Activated CD4-positive, alpha-beta T cell treated with anti-CD3 and anti-CD28 coated beads, Interleukin-2, amount 50 U/mL, for 16 hours (primary cell): ENCODE results near the gene SH3PXD2B.
A peak's percentile ranks its signal among the peaks of the same experiment; 100 is the strongest.
"Not testable (repeated sequence)": the region's sequence is repeated elsewhere in the genome, so short reads cannot be mapped to it uniquely, and the experiment has no call there.

Source experiments
- DNase-seq: peaks from one replicate; pipeline ENCODE4 v3.0.0-alpha.2; 2020

The SH3PXD2B gene

GRCh38 chr5:172485511-172486202, 31.3 kb upstream of the SH3PXD2B start:
- DNase-seq: no peak

DNA sequence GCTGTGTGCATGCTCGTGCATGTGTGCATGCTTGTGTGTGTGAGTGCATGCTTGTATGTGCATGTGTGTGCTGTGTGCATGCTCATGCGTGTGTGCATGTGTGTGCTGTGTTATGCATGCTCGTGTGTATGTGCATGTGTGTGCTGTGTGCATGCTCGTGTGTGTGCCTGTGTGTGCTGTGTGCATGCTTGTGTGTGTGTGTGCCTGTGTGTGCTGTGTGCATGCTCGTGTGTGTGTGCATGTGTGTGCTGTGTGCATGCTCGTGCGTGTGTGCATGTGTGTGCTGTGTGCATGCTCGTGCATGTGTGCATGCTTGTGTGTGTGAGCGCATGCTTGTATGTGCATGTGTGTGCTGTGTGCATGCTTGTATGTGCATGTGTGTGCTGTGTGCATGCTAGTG, 30.3 kb upstream of the SH3PXD2B start:
- DNase-seq: no peak

GRCh38 chr5:172482156-172483020, 28.1 kb upstream of the SH3PXD2B start:
- no peak for DNase-seq

DNA sequence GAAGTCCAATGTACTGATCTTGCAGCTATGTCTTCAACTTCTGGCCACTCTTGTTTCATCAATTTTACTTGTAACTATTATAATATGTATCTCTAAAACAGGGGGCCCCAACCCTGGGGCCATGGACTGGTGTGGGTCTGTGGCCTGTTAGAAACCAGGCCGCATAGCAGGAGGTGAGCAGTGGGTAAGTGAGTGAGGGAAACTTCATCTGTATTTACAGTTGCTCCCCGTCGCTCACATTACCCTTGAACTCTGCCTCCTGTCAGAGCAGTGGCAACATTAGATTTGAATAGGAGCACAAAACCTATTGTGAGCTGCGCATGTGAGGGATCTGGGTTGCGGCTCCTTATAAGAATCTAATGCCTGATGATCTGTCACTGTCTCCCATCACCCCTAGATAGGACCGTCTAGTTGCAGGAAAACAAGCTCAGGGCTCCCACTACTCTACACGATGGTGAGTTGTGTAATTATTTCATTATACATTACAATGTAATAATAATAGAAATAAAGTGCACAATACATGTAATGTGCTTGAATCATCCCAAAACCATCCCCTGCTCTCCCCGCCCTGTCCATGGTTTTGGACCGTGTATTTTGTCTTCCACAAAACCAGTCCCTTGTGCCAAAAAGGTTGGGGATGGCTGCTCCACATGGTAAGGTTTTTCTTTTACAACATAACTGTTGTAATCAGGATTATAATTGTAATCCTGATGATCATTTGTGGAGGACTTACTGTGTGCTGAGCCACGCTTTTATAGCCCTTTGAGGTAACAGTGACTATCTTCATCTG, 26.9 kb upstream of the SH3PXD2B start:
- no peak for DNase-seq

GRCh38 chr5:172479784-172480115, 25.4 kb upstream of the SH3PXD2B start:
- DNase-seq: no peak

DNA sequence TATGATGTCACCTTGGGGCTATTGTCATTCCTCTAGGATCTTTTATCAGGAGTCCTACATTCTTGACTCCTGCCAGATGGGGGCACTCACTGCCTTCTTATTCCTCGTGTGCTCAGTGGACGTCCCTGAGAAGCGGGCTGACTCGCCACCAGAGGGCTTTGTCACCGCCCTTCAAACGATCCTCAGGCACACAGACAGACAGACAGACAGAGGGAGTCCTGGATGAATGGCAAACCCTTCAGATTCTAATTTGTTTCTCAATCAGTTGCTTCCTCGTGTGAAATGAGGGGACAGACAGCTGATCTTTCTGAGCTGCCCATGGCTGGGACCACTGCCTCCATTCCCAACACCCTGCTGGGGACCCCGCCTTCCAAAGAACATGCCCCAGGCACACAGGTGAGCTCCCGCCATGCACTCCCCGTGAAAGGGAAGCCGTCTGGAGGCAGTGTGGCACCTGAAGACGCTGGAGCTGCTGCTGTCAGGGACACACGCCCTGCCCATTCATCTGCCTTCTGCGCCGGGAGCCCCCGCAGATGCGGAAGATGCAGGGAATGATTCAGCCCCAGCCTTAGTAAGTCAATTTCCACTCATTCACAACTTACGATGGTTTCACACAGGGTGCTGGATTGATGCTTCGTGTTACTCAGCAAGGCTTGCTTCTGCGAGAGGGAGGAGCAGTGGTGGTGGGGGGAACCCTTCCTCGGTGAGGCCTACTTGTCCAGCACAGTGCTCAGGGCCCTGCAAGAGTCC, 24.9 kb upstream of the SH3PXD2B start:
- peak; percentile 76 for DNase-seq

- not testable (repeated sequence) for DNase-seq
Observed at GRCh38 chr5:172478695-172479033, 24.3 kb upstream of the SH3PXD2B start.

GRCh38 chr5:172478256-172478655, 23.9 kb upstream of the SH3PXD2B start:
- no peak for DNase-seq

- no peak for DNase-seq
Observed at GRCh38 chr5:172477466-172477865, 23.1 kb upstream of the SH3PXD2B start.

GRCh38 chr5:172474293-172474692, 20.0 kb upstream of the SH3PXD2B start:
- no peak for DNase-seq

DNA sequence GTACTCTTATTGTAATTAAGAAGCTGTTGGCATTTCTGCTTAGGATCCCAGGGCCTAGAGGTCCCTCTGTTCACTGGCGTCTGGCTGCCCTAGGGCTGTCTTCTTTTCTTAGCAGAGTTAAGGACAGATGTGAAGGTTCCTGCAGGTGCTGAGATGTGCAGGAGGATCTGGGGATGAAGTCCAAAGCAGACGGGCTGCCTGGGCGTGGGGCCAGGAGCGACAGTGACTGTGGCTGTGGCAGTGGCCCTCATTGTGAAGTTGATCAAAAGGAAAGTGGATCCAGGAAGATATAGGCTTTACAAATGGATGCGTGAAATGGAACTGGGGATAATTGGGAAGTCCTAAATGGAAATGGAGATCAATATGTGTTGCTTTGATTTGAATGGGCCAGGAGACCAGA, 19.1 kb upstream of the SH3PXD2B start:
- no peak for DNase-seq

DNA sequence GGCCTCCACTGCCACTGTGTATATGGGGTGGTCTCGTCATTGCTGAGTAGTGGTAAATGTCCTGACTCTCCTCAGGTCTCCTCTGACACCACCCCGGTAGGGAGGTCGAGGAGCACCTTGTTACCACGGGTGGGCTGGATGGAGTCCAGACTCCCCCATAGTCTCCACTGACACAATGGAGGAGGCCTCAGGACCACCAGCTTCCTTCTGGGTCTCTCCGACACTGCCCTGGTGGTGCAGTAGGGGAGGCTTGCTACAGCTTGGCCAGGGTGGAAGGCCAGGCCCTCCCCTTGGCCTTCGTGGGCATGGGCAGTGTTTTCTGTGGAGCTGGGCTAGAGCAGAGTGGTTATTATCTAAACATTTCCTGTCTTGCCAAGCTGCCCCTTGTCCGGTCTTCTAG, 15.4 kb upstream of the SH3PXD2B start:
- no peak for DNase-seq

DNA sequence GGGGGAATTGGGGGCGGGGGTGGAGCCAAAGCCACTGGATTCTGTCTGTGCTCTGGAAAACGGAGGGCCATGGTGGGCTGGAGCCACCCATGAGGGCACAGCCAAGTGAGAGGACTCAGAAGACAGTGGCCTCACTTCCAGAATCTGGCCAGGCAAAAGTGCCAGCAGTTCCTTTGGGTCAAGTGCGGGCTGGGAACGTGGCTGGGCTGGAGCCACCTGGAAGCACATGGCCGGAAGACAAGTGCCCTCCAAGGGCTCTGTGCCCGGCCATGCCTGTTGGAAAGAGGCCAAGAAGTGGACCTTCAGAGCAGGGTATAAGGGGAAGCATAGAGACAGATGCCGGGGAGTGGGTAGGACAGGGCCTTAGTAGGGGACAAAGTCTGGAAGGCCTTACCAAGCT, 11.7 kb upstream of the SH3PXD2B start:
- no peak for DNase-seq

GRCh38 chr5:172463031-172463430, 8.7 kb upstream of the SH3PXD2B start:
- no peak for DNase-seq

DNA sequence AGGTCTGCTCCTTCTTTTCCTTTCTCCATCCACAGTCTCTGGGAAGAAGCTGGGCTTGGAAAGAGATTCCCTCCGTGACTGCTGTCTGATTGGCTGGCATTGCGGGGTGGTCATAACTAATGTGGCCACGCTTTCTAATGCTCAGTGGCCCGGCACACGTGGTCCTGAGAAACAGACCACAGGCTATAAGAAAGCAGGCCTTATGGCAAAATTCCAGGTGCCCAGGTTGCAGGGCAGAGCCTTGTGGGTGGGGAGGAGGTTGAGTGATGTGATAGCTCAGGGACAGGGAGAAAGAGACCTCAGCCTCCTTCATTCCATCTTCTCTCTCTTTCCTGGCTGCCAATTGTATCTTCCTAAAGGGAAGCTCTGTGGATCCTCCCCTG, 5.4 kb upstream of the SH3PXD2B start:
- no peak for DNase-seq

DNA sequence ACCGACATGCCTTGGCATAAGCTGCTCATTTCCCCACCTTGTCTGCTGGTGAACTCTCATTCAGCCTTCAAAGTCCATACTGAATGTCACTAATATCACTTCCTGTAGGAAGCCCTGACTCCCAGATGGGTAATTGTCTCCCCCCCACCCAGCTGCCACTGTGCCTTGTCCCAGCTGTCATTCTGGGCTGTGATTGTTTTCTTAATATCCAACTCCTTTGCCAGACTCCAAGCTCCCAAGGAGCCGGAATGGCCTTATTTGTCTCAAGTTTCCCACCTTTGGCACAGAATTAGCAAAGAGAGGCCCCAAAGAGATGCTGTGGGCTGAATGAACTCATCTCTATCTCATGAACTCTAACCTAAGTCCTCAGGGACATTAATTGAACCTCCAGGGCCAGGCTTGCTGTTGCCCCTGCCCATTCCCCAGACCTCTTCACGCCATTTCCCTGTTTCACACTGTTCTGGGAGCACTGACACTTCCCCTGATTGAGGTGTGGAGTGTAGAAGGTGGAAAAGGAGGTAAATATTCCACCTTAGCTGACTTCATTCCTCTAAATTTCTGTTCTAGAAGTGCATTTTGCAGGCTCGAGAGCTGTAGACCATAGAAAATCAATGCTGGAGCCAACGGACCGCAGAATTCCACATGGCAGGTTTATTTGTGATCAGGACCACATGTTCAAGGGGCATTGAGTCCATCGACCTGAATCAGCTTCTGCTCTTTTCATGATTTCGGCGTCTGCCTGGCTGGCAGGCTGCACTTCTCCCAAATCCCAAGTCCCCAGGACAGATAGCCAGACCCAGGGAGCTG, 4.9 kb upstream of the SH3PXD2B start:
- DNase-seq: no peak

GRCh38 chr5:172456076-172456722, 1.9 kb upstream of the SH3PXD2B start:
- no peak for DNase-seq

- no peak for DNase-seq
Observed at GRCh38 chr5:172455511-172456061, 1.3 kb upstream of the SH3PXD2B start.

- DNase-seq: no peak
Observed at GRCh38 chr5:172455087-172455381, 709 bp upstream of the SH3PXD2B start.

GRCh38 chr5:172453986-172454357, 353 bp downstream of the SH3PXD2B start:
- no peak for DNase-seq

- DNase-seq: no peak
Observed at GRCh38 chr5:172453206-172453985, 929 bp downstream of the SH3PXD2B start.
